Stimulated activated CD4-positive, alpha-beta T cell treated with anti-CD3 and anti-CD28 coated beads, Interleukin-1b, Interleukin-23, amount 100 ng/mL, for 48 hours (primary cell): ENCODE results near the gene REC8.
"Not testable (repeated sequence)": the region's sequence is repeated elsewhere in the genome, so short reads cannot be mapped to it uniquely, and the experiment has no call there.

Source experiments
- DNase-seq: peaks from one replicate; pipeline ENCODE4 v3.0.0-alpha.2; 2020

The REC8 gene

GRCh38 chr14:24185741-24186140 is 13.9 kb downstream of the REC8 start:
- no peak for DNase-seq

- DNase-seq = no peak
Measured at GRCh38 chr14:24186831-24187538, 15.1 kb downstream of the REC8 start.

GRCh38 chr14:24187539-24187915 is 15.6 kb downstream of the REC8 start:
- DNase-seq = no peak

- DNase-seq = peak; percentile 96
Measured at GRCh38 chr14:24188251-24189058, 16.6 kb downstream of the REC8 start, which contains the start of gene IPO4. Gene IPO4 (minus strand): TSS chr14:24188816. CDS start chr14:24188787, 29 bp downstream.

GRCh38 chr14:24189059-24189375 is 17.1 kb downstream of the REC8 start:
- DNase-seq = no peak

GRCh38 chr14:24189460-24189859 is 17.6 kb downstream of the REC8 start:
- no peak for DNase-seq

- DNase-seq = no peak
Measured at GRCh38 chr14:24190416-24190815, 18.5 kb downstream of the REC8 start.

- no peak for DNase-seq
Measured at GRCh38 chr14:24192933-24193332, 21.1 kb downstream of the REC8 start.

- DNase-seq = no peak
Measured at GRCh38 chr14:24194186-24194872, 22.4 kb downstream of the REC8 start.

- no peak for DNase-seq
Measured at GRCh38 chr14:24194873-24195185, 22.9 kb downstream of the REC8 start.

- peak; percentile 89 for DNase-seq
Measured at GRCh38 chr14:24195186-24196070, 23.5 kb downstream of the REC8 start, which contains the start of gene TM9SF1. Gene TM9SF1 (minus strand): TSS chr14:24195441. CDS start chr14:24195019, 422 bp downstream.

GRCh38 chr14:24196071-24197055 is 24.5 kb downstream of the REC8 start:
- DNase-seq = no peak

- DNase-seq = no peak
Measured at GRCh38 chr14:24197056-24197450, 25.2 kb downstream of the REC8 start.

GRCh38 chr14:24198814-24199524 is 27.1 kb downstream of the REC8 start:
- DNase-seq = no peak

- DNase-seq = not testable (repeated sequence)
Measured at GRCh38 chr14:24202538-24202937, 30.7 kb downstream of the REC8 start.

GRCh38 chr14:24203249-24203886 is 31.5 kb downstream of the REC8 start:
- not testable (repeated sequence) for DNase-seq

GRCh38 chr14:24204163-24205146 is 32.6 kb downstream of the REC8 start:
- DNase-seq = no peak

GRCh38 chr14:24206260-24207103 is 34.6 kb downstream of the REC8 start:
- no peak for DNase-seq
